K562 (cell line): ENCODE results near the gene COLEC12. TPM values are rescaled to one million over a fixed set of nuclear protein-coding genes. Genes with fewer than 3 reads are reported as not detected.
A peak's percentile ranks its signal among the peaks of the same experiment; 100 is the strongest.

Experiments used
- ATAC-seq: fragments of 200-7000 bp; cut with Tn5 transposase; 3 replicates; pipeline ENCODE4 v1.9.1; 2020; ENCODE audit warnings: moderate library complexity
- BruUV-seq: library from RNA; stranded (reverse); fragments of 400-500 nt; replicated peaks from 2 replicates; lab custom pipeline; 2021; lab: Mats Ljungman, UMichigan
- CTCF ChIA-PET: fragments of 300-600 bp; formaldehyde crosslinking; extraction: SDS; loops from one replicate; lab custom pipeline; 2021; ENCODE audit warnings: low intra/inter-chr PET ratio; lab: Yijun Ruan, JAX
- POLR2A ChIA-PET: fragments of 300-600, 350-650 bp; sonication (Branson Sonifier 250); formaldehyde crosslinking; extraction: SDS; loops from one replicate; lab custom pipeline; 2021; ENCODE audit warnings: antibody characterized with exemption, inconsistent platforms; lab: Yijun Ruan, JAX
- DNase-seq, 4 experiments: peaks; one replicate each; pipeline versions ENCODE4 v3.0.0 to v3.0.0-alpha.2; 2011 to 2018; ENCODE audit warnings: low spot score in 3 of 4, mixed read lengths in 3 of 4; ENCODE audit errors: extremely low read depth in 1 of 4
- FAIRE-seq: peaks from 2 replicates; lab custom pipeline; 2011; peaks lifted over from hg19 to GRCh38; lab: Jason Lieb, UNC
- H2AFZ ChIP-seq: 2 replicates; pipeline ENCODE4 v1.6.0; 2011; ENCODE audit warnings: low read depth, low read length, control low read depth, inconsistent platforms
- H3K27ac ChIP-seq: fragments of 200-600 bp; 3 replicates; pipeline ENCODE4 v1.8.0; 2011; ENCODE audit warnings: low read depth, mild to moderate bottlenecking, control low read depth, inconsistent platforms, low read length, moderate library complexity, mixed read lengths; ENCODE audit errors: extremely low read depth
- H3K27me3 ChIP-seq, 2 experiments: fragments of 300-600 bp in 1 of 2; 2 replicates in 1 of 2; 3 replicates in 1 of 2; pipeline versions ENCODE4 v1.6.0 to v1.8.0; 2011; ENCODE audit warnings: inconsistent platforms in 2 of 2, low read length in 2 of 2, mild to moderate bottlenecking in 1 of 2, mixed read lengths in 1 of 2, moderate library complexity in 1 of 2; ENCODE audit not compliant: control insufficient read depth in 2 of 2, insufficient read depth in 2 of 2
- H3K36me3 ChIP-seq: fragments of 300-600 bp; 3 replicates; pipeline ENCODE4 v1.8.0; 2011; ENCODE audit warnings: mild to moderate bottlenecking, low read length, inconsistent platforms; ENCODE audit not compliant: control insufficient read depth, insufficient read depth
- H3K4me1 ChIP-seq, 2 experiments: fragments of 200-600 bp in 1 of 2; replicated peaks in 1 of 2; 2 replicates in 1 of 2; 3 replicates in 1 of 2; pipeline versions ENCODE4 v1.5.1 to v1.8.0; 2011; ENCODE audit warnings: inconsistent platforms in 2 of 2, low read length in 2 of 2, mild to moderate bottlenecking in 1 of 2, mixed read lengths in 1 of 2, moderate library complexity in 1 of 2; ENCODE audit not compliant: control insufficient read depth in 2 of 2, insufficient read depth in 2 of 2
- H3K4me2 ChIP-seq: 2 replicates; pipeline ENCODE4 v1.6.1; 2011; ENCODE audit warnings: low read length, control low read depth, inconsistent platforms, mixed read lengths; ENCODE audit not compliant: insufficient read depth
- H3K4me3 ChIP-seq: fragments of 200-600 bp; sonication (generic), shearing (Covaris generic); 2 replicates; pipeline ENCODE4 v1.5.1; 2016; ENCODE audit warnings: control low read depth, inconsistent platforms
- H3K79me2 ChIP-seq: fragments of 200-600 bp; 3 replicates; pipeline ENCODE4 v1.8.0; 2011; ENCODE audit warnings: low read length, inconsistent platforms; ENCODE audit not compliant: control insufficient read depth, insufficient read depth
- H3K9ac ChIP-seq, 2 experiments: 2 replicates each; pipeline versions ENCODE4 v1.6.0 to v1.6.1; 2011; ENCODE audit warnings: low read depth in 2 of 2, low read length in 2 of 2, control low read depth in 1 of 2, inconsistent platforms in 1 of 2, mild to moderate bottlenecking in 1 of 2, mixed read lengths in 1 of 2; ENCODE audit not compliant: insufficient read depth in 1 of 2
- H3K9me1 ChIP-seq: one replicate; pipeline ENCODE4 v1.6.0; 2011; ENCODE audit warnings: inconsistent platforms, mild to moderate bottlenecking, low read length, moderate library complexity; ENCODE audit not compliant: control insufficient read depth, insufficient read depth
- H3K9me3 ChIP-seq: replicated peaks from 2 replicates; pipeline ENCODE4 v1.5.1; 2011; ENCODE audit warnings: low read depth, low read length, inconsistent platforms; ENCODE audit not compliant: control insufficient read depth, insufficient read depth
- H4K20me1 ChIP-seq: replicated peaks from 2 replicates; pipeline ENCODE4 v1.6.1; 2011; ENCODE audit warnings: low read length, inconsistent platforms, mixed read lengths; ENCODE audit not compliant: control insufficient read depth, insufficient read depth
- C11orf30 ChIP-seq: fragments of 450-650 bp; IDR thresholded peaks from 2 replicates; pipeline ENCODE4 v1.6.1; 2016; ENCODE audit warnings: low read depth, mild to moderate bottlenecking
- CEBPG ChIP-seq, 3 experiments: fragments of 200-800 bp in 1 of 3; sonication (Bioruptor generic) in 1 of 3; sonication (generic) in 1 of 3; formaldehyde crosslinking in 1 of 3; IDR thresholded peaks in 2 of 3; conservative IDR thresholded peaks in 1 of 3; 2 replicates each; pipeline versions ENCODE4 v1.6.1 to v1.8.0; 2016 to 2022; ENCODE audit warnings: missing compliant biosample characterization in 2 of 3, missing genetic modification characterization in 2 of 3, mild to moderate bottlenecking in 1 of 3, missing genetic modification reagents in 1 of 3
- CGGBP1 ChIP-seq: fragments of 250-450 bp; sonication (Bioruptor Pico); IDR thresholded peaks from 2 replicates; pipeline ENCODE4 v1.9.0; 2021; ENCODE audit warnings: mild to moderate bottlenecking
- FIP1L1 ChIP-seq: fragments of 200-400 bp; formaldehyde crosslinking; IDR thresholded peaks from 2 replicates; pipeline ENCODE4 v1.6.1; 2018; ENCODE audit warnings: mild to moderate bottlenecking, low read depth, low read length; ENCODE audit not compliant: poor library complexity, severe bottlenecking
- HSF4 ChIP-seq: fragments of 250-450 bp; sonication (Bioruptor Pico); IDR thresholded peaks from 2 replicates; pipeline ENCODE4 v2.1.2; 2022; ENCODE audit warnings: mild to moderate bottlenecking, moderate library complexity, borderline replicate concordance
- MLLT1 ChIP-seq, 2 experiments: fragments of 450-650 bp; IDR thresholded peaks; 2 replicates each; pipeline ENCODE4 v1.6.1; 2016
- RAD21 ChIP-seq, 2 experiments: fragments of 250-450 bp in 1 of 2; fragments of 450-650 bp in 1 of 2; sonication (Bioruptor Pico) in 1 of 2; formaldehyde crosslinking in 1 of 2; IDR thresholded peaks in 1 of 2; conservative IDR thresholded peaks in 1 of 2; 2 replicates each; pipeline versions ENCODE4 v1.4.0 to v1.8.0; 2020 to 2022; ENCODE audit warnings: mild to moderate bottlenecking in 2 of 2, moderate library complexity in 1 of 2
- STAT6 ChIP-seq: sonication (generic); formaldehyde crosslinking; IDR thresholded peaks from 2 replicates; pipeline ENCODE4 v1.8.1; 2023; ENCODE audit warnings: mild to moderate bottlenecking, missing genetic modification reagents
- ZNF384 ChIP-seq: IDR thresholded peaks from 2 replicates; pipeline ENCODE4 v1.6.1; 2012; ENCODE audit warnings: low read depth, low read length, improper control_type of control experiment
- ZNF518B ChIP-seq: fragments of 250-450 bp; sonication (Bioruptor Pico); IDR thresholded peaks from 2 replicates; pipeline ENCODE4 v1.5.0; 2021; ENCODE audit warnings: mild to moderate bottlenecking, moderate library complexity
- ZNF764 ChIP-seq: fragments of 250-450 bp; sonication (Bioruptor Pico); IDR thresholded peaks from 2 replicates; pipeline ENCODE4 v1.4.0; 2020; ENCODE audit warnings: low read depth, mild to moderate bottlenecking, moderate library complexity
- WGBS: fragments of 100-300 bp; shearing (Covaris generic); methylation state at CpG from one replicate; pipeline ENCODE4 v1.1.6; 2016; ENCODE audit warnings: low coverage, mixed read lengths; ENCODE audit not compliant: insufficient coverage; ENCODE audit errors: missing lambda C conversion rate; 5-methylcytosine and 5-hydroxymethylcytosine counted together
- in situ Hi-C: fragments of 300-500 bp; cut with MboI; formaldehyde crosslinking; loops from 4 replicates; pipeline ENCODE4 v1.15.0; 2018; ENCODE audit warnings: inconsistent platforms, mixed read lengths
- intact Hi-C: fragments of 100-400 bp; cut with micrococcal nuclease; formaldehyde crosslinking; loops from 2 replicates; pipeline ENCODE4 v1.14.2; 2022
- polyA plus RNA-seq, 8 experiments: library from polyadenylated mRNA; depleted of rRNA in 4 of 8; stranded (reverse) in 5 of 8; unstranded in 3 of 8; fragments of >200 nt; fragmentation: Nextera tagmentation in 2 of 8; fragmentation: Illumina TruSeq in 1 of 8; extraction: Ambion mirVana in 2 of 8; extraction: Trizol in 1 of 8; gene quantifications; 2 replicates each; pipeline versions ENCODE4 v1.2.1 to v1.2.3, GENCODE V29; 2011 to 2014; ENCODE audit warnings: inconsistent platforms in 1 of 8, missing spikeins in 1 of 8
- total RNA-seq, 7 experiments: library from RNA; depleted of rRNA in 6 of 7; stranded (reverse); fragments of >200 nt in 6 of 7; fragmentation: Illumina TruSeq in 2 of 7; extraction: Trizol in 2 of 7; gene quantifications; 2 replicates each; pipeline versions ENCODE4 v1.2.1 to v1.2.3, GENCODE V29; 2011 to 2021; ENCODE audit warnings: low replicate concordance in 1 of 7

The COLEC12 gene
- total and polyA plus RNA-seq, 9 of the 15 experiments (the other 6 are each of a cell fraction or from before 2014, with no cell fraction given), result 0.04 TPM; not detected in 8

- TF ChIP-seq MLLT1 (IDR thresholded peaks at IDR 0.05) (no peak), CEBPG (CRISPR knock-in tag; IDR thresholded peaks at IDR 0.05) (no peak), CEBPG (tag; conservative IDR thresholded peaks at IDR 0.05 in 1 of 2, IDR thresholded peaks at IDR 0.05 in 1 of 2) (0 out of 4 replicates have a peak, but pooled peaks of 1 of the 2 experiments have one; percentile 20), ZNF384 (no peak), ZNF764 (CRISPR knock-in tag) (no peak)
These were observed 207.0 kb downstream of the COLEC12 start (continued) for GRCh38 chr18:293536-293935.

GRCh38 chr18:292271-292670 is 208.2 kb downstream of the COLEC12 start:
- in situ Hi-C loops, result no loop called here
- no TSS peak for BruUV-seq
- Histone ChIP-seq H3K4me3 (no peak overlapping the region), H3K9me1 (no peaks in the 10 kb centered on the region), H3K4me1 (no peaks in the 10 kb centered on the region; a peak in 1 of 5 replicates), H4K20me1 (no peaks in the 10 kb centered on the region), H3K9ac (no peak overlapping the region), H3K79me2 (no peaks in the 10 kb centered on the region), H3K27ac (no peak overlapping the region), H2AFZ (no peak overlapping the region), H3K36me3 (no peaks in the 10 kb centered on the region), H3K9me3 (no peaks in the 10 kb centered on the region), H3K4me2 (no peak overlapping the region), H3K27me3 (peaks cover 15 to 19% of the 10 kb centered on the region in 2 experiments; a peak in 4 of 5 replicates)
- intact Hi-C loops, result loop anchor here (5.0 kb wide), 1 partner anchor 175 kb away; no protein-coding TSS in a partner anchor
- FAIRE-seq, result no peak
- DNase-seq, result no peak
- ChIA-PET POLR2A (interaction anchor here (0.6 to 2.0 kb wide), 3 partner anchors 14 to 227 kb away, joined by 3 to 9 read pairs (median 3); no protein-coding TSS in a partner anchor), CTCF (no interaction called here)
- ATAC-seq, result peak; percentile 79
- WGBS, result 0% methylated on average over 3 of the region's 3 CpGs
- TF ChIP-seq CGGBP1 (no peak), HSF4 (CRISPR knock-in tag) (no peak), FIP1L1 (no peak), C11orf30 (peak; percentile 68; the same call in 1 of the 2 replicates), RAD21 (CRISPR knock-in tag; conservative IDR thresholded peaks at IDR 0.05 in 1 of 2, IDR thresholded peaks at IDR 0.05 in 1 of 2) (peak in 1 of 2 experiments; percentile 46; a peak in 2 of 4 replicates), ZNF518B (CRISPR knock-in tag) (no peak), STAT6 (CRISPR knock-in tag) (no peak)
